ENCODE measurements around the gene DOCK3.
"Not testable (repeated sequence)": the region's sequence is repeated elsewhere in the genome, so short reads cannot be mapped to it uniquely, and the experiment has no call there.

DNA sequence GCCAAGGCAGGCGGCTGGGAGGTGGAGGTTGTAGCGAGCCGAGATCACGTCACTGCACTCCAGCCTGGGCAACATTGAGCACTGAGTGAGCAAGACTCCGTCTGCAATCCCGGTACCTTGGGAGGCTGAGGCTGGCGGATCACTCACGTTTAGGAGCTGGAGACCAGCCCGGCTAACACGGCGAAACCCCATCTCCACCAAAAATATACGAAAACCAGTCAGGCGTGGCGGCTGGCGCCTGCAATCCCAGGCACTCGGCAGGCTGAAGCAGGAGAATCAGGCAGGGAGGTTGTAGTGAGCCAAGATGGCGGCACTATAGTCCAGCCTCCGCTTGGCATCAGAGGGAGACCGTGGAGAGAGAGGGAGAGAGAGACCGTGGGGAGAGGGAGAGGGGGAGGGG lies 129.6 kb downstream of the DOCK3 start:
- not testable (repeated sequence) for TF ChIP-seq GATAD2B (conservative IDR thresholded peaks at IDR 0.05; ENCODE audit: low read depth); EZH2 (IDR thresholded peaks at IDR 0.05; ENCODE audit: borderline replicate concordance, control insufficient read depth, low read depth, low read length); CHD4 (IDR thresholded peaks at IDR 0.05); POLR2AphosphoS5 (IDR thresholded peaks at IDR 0.05; ENCODE audit: low read length); SP1 (IDR thresholded peaks at IDR 0.05; ENCODE audit: low read depth, low read length); SRF (IDR thresholded peaks at IDR 0.05; ENCODE audit: low read depth in 2 of 2, low read length in 2 of 2); HDGF (IDR thresholded peaks at IDR 0.05)
- TF ChIP-seq, protein P1, sequence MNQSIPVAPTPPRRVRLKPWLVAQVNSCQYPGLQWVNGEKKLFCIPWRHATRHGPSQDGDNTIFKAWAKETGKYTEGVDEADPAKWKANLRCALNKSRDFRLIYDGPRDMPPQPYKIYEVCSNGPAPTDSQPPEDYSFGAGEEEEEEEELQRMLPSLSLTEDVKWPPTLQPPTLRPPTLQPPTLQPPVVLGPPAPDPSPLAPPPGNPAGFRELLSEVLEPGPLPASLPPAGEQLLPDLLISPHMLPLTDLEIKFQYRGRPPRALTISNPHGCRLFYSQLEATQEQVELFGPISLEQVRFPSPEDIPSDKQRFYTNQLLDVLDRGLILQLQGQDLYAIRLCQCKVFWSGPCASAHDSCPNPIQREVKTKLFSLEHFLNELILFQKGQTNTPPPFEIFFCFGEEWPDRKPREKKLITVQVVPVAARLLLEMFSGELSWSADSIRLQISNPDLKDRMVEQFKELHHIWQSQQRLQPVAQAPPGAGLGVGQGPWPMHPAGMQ (IDR thresholded peaks at IDR 0.05; ENCODE audit: borderline replicate concordance), result not testable (repeated sequence)
- TF ChIP-seq, protein P2, sequence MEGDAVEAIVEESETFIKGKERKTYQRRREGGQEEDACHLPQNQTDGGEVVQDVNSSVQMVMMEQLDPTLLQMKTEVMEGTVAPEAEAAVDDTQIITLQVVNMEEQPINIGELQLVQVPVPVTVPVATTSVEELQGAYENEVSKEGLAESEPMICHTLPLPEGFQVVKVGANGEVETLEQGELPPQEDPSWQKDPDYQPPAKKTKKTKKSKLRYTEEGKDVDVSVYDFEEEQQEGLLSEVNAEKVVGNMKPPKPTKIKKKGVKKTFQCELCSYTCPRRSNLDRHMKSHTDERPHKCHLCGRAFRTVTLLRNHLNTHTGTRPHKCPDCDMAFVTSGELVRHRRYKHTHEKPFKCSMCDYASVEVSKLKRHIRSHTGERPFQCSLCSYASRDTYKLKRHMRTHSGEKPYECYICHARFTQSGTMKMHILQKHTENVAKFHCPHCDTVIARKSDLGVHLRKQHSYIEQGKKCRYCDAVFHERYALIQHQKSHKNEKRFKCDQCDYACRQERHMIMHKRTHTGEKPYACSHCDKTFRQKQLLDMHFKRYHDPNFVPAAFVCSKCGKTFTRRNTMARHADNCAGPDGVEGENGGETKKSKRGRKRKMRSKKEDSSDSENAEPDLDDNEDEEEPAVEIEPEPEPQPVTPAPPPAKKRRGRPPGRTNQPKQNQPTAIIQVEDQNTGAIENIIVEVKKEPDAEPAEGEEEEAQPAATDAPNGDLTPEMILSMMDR (IDR thresholded peaks at IDR 0.05 in 2 of 3, conservative IDR thresholded peaks at IDR 0.05 in 1 of 3; ENCODE audit: control insufficient read depth in 2 of 3, extremely low read depth in 1 of 3, insufficient read depth in 1 of 3, low read depth in 3 of 3, low read length in 3 of 3), result not testable (repeated sequence)
